Measurements from ENCODE around the gene ADAMTS3.

DNA sequence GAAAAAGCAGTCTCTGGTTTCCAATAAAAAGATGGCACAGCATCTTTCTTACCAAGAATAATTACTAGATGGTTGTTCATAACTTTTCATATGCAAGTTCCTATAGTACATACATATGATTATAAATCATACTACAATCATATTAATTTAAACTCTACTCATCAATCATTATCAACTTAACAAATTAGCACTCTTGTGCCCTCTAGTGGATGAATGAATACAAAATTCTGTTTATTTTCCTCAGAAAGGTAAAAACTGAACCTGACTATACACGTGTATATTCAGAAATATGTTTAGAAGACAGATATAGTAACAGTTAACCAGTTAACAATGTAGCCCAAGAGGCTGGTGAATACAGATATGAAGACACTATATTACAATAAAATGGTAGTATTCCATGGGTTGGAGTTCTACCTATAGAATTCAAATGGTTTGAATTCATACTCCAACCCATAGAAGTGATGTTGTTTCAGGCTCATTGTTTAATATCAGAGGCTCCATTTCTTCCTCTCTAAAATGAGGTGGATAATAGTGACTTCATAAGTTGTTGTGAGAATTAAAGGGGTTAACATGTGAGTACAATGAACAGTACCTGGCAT lies 100.0 kb downstream of the ADAMTS3 start:
- no peak for TF ChIP-seq POLR2AphosphoS5 (IDR thresholded peaks at IDR 0.05; ENCODE audit: insufficient read depth in 1 of 2, low read depth in 1 of 2)
- TF ChIP-seq, protein P1, sequence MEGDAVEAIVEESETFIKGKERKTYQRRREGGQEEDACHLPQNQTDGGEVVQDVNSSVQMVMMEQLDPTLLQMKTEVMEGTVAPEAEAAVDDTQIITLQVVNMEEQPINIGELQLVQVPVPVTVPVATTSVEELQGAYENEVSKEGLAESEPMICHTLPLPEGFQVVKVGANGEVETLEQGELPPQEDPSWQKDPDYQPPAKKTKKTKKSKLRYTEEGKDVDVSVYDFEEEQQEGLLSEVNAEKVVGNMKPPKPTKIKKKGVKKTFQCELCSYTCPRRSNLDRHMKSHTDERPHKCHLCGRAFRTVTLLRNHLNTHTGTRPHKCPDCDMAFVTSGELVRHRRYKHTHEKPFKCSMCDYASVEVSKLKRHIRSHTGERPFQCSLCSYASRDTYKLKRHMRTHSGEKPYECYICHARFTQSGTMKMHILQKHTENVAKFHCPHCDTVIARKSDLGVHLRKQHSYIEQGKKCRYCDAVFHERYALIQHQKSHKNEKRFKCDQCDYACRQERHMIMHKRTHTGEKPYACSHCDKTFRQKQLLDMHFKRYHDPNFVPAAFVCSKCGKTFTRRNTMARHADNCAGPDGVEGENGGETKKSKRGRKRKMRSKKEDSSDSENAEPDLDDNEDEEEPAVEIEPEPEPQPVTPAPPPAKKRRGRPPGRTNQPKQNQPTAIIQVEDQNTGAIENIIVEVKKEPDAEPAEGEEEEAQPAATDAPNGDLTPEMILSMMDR (IDR thresholded peaks at IDR 0.05), result peak in 2 of 3 experiments; percentile 10 to 26
